GM12873 (cell line): ENCODE results near the gene ZNF324.

Experiments
- CTCF ChIP-seq: IDR thresholded peaks from 2 replicates; pipeline ENCODE4 v1.5.1; 2012; ENCODE audit warnings: low read depth, mild to moderate bottlenecking, moderate library complexity, low read length, control low read depth; ENCODE audit not compliant: insufficient read depth; ENCODE audit errors: missing control alignments

ZNF324 gene

GRCh38 chr19:58466760-58467589, at the start of gene ZNF324:
ZNF324 (plus strand) TSS chr19:58467080; CDS start chr19:58469186, 2,106 bp downstream.
- peak; percentile 3 for TF ChIP-seq CTCF

GRCh38 chr19:58428617-58429016, 38.3 kb upstream of the ZNF324 start:
- no peak for TF ChIP-seq CTCF

DNA sequence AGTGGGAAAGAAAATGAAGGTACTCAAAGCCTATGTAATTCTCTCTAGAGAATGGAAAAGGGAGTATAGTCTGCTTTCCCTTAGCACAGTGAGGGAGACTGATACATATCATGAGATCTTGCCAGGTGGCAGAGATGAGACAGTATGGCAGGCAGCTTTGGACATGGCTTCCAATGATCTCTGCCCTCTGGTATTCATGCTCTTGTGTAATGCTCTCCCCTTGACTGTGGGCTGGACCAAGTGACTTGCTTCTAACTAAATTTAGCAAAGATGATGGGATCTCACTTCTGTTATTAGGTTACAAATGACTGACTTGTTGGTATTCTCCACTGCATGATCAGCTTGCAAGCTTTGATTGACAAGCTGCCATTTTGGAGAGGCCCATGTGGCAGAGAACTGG, 37.1 kb upstream of the ZNF324 start:
- TF ChIP-seq CTCF, result no peak

DNA sequence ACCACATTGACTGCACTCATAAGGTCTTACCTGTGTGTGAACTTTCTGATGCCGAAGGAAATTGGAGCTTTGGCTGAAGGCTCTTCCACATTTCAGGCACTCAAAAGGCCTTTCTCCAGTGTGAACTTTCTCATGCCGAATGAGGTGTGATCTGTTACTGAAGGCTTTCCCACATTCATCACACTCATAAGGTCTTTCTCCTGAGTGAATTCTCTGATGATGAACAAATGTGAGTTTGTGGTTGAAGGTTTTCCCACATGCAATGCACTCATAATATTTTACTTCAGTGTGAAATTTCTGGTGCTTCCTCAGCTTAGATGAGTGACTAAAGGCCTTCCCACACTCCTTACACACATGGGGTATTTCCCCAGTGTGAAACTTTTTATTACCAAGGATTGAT, 32.7 kb upstream of the ZNF324 start:
- no peak for TF ChIP-seq CTCF

- TF ChIP-seq CTCF, result no peak
Observed at GRCh38 chr19:58439576-58440554, 27.0 kb upstream of the ZNF324 start, which contains the start of gene ZNF132. ZNF132 (minus strand) TSS chr19:58440153; CDS start chr19:58439821, 332 bp downstream.

DNA sequence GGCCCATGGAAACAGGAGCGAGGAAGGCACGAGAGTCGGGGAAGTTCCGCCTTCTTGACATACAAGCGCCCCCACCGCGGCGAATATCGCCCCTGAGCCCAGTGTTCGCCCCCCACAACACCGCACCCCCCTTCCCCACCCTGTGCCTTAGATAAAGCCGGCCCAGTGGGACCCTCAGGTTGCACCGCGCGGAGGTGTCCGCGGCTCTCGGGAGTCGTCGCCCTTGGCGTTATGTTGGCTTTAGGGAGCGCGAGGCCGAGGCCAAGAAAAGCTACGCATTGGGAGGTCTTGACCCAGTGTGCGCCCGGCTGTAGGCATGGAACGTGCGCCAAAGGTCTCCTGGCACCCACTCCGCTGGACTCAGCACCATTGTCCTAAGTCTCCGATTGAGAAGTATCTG, 26.3 kb upstream of the ZNF324 start:
- TF ChIP-seq CTCF, result no peak

DNA sequence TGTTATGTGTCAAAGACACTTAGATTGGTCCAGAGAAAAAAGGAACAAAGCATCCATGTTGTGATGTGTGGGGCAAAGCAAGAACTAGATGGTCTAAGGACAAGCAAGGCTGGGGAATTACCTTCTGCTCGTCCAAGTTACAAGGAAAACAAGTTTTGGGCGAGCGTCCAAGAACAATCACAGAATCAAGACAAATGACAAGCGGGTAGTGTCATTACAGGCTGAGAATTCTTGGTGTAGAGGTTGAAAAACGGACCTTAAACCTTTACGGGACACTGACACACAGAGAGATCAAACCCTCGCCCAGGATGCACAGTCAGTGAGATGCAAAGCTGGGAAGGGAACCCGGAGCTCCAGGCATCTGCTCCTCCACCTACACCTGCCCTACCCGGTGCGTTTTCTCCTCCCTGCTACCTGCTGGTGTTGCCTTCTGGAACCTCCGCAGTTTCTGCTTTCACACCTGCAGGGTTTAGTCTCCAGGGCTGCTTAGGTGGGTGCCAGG, 16.0 kb upstream of the ZNF324 start:
- no peak for TF ChIP-seq CTCF
